GM18858 (cell line): Measurements from ENCODE around the gene IL17B.

Source experiments
- ATAC-seq: cut with Tn5 transposase; IDR thresholded peaks from one replicate; pipeline ENCODE4 v1.9.1; 2021; ENCODE audit not compliant: unreplicated experiment

Gene IL17B

DNA sequence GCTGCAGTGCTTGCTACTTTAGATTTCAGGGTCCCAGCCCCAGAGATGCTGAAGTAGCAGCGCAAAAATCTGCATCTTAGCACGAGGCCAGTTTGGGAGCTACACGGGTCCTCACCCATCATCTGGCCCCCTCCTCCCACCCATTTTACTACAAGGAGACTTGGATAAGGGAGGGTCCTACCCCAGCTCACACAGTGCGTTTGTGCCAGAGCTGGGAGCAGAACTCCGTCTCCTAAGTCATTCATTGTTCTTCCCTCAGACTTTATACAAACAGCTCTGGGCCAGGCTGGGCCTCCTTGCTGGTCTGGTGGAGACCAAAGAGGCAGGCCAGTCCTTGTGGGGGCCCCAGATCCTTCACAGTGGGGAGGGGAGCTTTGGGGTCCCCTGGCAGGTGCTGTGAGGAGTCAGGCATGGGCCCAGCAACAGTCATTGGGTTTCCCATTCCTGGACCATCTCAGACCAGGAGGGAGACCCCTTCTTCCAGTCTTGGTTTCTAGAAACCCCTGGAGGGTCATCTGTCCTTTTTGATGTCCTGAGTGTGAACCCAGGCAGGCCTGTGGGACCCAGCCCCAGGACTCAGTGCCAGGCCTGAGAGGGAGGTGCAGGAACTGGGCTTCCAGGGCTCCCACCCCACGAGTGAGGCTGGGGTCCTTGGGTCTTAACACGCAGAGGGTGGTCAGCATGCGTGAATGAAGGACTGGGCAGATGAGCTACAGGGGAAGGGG is 2.3 kb upstream of the IL17B start:
- no peak for ATAC-seq

DNA sequence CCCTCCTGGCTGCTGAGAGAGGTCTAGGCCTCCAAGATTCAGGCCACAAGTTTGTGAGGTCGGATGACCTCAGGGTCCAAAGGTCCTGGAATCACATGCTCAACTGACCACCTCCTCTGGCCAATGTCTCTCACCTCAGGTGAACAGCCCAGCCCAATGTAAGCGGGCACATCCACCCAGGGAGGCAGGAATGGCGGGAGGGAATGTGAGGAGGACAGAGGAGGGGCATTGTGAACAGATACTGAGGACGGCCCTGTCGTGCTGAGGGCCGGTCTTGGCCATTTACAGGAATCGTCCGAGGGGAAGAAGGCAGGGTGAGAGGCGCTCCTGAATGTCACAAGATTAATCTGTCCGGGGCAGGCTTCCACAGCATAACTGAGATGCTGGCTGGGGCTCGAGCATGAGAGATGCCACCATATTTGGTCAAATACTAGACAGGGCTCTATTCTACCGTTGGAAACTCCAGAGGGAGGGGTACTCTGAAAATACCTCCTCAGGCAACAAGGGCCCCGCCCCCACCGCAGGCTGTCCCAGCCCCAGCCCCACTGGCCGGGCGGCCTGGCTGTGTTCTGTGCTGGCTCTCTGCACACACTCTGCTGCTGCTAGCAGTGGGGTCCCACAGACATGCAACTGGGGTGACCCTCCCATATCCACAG is 1.5 kb upstream of the IL17B start:
- ATAC-seq: no peak

GRCh38 chr5:149379818-149380374 is 804 bp upstream of the IL17B start:
- no peak for ATAC-seq

DNA sequence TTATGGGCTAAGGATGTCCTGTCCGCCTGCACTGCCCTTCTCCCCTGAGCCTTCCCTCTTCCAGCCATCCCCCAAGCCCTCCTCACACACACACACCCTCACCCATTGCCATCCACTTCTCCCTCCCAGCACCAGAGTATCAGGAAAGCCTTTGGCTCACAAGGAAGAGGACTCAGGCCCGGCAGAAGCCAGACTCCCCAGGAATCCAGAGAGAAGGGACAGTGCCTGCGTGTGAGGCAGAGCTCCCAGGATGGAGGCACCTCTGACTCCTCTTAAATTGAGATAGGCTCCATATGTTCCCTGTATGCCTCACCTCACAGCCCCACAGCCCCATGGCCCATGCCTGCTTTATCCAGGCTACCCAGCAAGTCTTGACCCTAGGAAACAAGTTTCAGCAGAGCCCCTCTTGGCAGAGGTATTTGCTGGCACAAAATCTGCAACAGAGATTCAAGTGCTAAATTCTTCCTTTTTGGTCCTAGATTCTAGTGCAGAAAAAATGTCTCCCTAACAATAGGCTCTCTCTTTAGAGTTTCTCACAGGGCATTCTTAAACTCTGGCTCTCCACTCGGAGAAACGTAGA is 761 bp downstream of the IL17B start:
- no peak for ATAC-seq

DNA sequence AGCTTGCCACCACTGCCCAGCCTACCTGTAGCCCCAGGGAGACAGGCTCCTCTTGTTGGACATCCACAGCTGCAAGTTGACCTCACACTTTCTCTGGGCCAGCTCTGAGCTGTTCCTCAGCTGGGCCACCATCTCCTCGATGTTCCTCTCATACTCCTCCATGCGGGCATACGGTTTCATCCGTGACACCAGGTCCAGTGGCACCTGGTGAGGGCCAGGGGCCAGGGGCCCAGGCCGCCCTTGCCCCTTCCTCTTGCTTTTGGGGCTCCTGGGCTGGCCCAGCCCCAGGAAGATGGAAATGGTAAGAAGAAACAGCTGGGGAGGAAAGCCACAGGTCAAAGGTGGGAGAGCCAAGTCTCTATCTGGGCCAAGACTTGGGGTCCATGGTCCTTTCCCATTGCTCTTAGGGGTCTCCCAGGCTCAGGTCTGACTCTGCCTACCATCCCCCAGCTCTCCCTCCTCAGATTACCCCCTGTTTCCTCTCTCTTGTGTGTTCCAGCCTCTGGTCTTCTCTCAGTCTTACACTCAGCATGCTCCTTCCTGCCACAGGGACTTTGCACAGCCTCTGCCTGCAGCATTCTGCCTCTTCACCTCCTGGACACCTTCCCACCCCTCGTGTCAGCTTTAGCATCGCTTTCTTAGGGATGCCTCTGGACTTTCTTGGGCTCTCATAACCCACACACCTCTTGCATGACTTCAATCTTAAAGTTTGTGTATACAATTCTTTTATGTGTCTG is 2.2 kb downstream of the IL17B start:
- ATAC-seq: no peak

- ATAC-seq: no peak
Observed at GRCh38 chr5:149376104-149376503, 3.0 kb downstream of the IL17B start.

- no peak for ATAC-seq
Observed at GRCh38 chr5:149375434-149375833, 3.7 kb downstream of the IL17B start.

GRCh38 chr5:149374801-149375200 is 4.3 kb downstream of the IL17B start:
- ATAC-seq: no peak

- no peak for ATAC-seq
Observed at GRCh38 chr5:149374303-149374702, 4.8 kb downstream of the IL17B start.

- ATAC-seq: no peak
Observed at GRCh38 chr5:149372932-149373331, 6.2 kb downstream of the IL17B start.

- ATAC-seq: no peak
Observed at GRCh38 chr5:149372076-149372795, 6.9 kb downstream of the IL17B start.

GRCh38 chr5:149371296-149371962 is 7.7 kb downstream of the IL17B start:
- ATAC-seq: peak; percentile 42

DNA sequence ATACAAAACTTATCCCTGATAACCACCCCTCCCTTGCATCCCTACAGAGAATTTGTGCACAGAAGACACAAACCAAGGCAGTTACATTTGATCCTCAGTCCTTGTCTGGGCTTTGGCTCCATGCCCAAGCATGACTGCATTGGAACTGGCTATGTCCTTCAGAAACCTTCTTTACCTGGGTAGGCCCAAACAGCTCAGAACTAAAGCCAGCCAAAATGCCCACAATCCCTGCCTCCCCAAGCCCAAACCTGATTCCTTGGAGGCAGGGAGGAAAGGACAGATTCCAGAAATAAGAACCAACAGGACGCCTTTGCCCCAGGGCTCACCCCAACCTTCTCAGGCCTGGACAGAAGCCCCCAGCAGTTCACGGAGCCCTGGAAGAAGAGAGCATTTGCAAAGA is 8.2 kb downstream of the IL17B start:
- ATAC-seq: no peak

DNA sequence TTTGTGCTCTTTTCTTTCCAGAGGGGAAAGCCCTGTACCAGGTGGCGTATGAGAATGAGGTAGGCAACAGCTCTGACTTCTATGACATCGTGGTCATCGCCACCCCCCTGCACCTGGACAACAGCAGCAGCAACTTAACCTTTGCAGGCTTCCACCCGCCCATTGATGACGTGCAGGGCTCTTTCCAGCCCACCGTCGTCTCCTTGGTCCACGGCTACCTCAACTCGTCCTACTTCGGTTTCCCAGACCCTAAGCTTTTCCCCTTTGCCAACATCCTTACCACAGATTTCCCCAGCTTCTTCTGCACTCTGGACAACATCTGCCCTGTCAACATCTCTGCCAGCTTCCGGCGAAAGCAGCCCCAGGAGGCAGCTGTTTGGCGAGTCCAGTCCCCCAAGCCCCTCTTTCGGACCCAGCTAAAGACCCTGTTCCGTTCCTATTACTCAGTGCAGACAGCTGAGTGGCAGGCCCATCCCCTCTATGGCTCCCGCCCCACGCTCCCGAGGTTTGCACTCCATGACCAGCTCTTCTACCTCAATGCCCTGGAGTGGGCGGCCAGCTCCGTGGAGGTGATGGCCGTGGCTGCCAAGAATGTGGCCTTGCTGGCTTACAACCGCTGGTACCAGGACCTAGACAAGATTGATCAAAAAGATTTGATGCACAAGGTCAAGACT is 11.0 kb downstream of the IL17B start:
- ATAC-seq: no peak

DNA sequence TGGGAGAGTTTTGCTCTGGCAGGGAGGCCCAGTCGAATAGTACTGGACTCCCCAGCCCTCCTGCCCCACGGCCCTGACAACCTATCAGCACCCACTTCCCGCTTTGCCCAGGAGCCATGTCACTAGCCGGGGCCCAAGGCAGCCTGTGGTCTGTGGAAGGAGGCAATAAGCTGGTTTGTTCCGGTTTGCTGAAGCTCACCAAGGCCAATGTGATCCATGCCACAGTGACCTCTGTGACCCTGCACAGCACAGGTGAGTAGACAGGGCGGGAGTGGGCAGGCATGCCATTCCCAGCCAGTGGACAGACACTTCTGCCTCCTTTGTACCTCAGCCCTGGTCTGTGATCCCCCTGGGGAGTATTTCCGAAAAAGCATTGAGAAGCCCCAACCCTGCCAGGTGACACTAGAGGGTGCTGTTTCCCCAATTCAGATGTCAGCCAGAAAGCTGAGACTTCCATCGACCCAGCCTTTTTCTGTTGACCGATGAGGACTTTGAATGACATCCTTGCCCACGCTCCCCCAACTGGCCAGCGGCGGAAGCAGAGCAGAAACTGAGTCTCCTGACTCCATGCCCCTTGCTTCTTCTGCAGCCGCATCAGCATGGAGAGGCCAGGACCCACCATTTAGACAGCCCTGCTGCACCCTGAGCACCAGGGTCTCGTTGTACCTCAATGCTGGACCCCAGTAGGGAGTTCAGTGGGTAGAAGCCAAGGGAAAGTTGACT is 11.7 kb downstream of the IL17B start:
- peak; percentile 62 for ATAC-seq

DNA sequence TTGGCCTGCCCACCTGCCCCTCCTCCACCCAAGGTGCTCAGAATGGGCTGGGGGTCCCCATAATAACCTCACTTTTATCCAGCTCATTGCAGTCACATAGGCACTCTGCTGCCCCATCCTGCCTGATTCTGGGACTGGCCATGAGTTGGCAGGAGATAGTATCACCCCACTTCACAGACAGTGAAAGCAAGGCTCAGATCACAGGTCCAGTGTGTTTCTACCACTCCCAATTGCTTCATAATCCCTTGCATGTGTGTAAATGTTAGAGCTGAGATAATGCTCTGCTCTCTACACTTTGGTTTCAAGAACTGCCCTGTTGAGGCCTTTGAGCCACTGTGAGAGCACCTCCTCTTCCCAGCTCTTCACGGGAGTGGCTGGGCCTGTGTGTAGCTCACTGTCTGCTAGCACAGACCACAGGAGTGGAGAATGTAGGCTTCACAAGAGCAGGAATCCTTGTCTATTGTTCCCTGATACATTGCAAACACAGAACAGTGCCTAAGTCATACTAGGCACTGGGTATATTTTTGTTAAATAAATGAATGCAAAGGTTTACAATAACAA is 12.8 kb downstream of the IL17B start:
- ATAC-seq: no peak

GRCh38 chr5:149365418-149365817 is 13.7 kb downstream of the IL17B start:
- ATAC-seq: no peak

DNA sequence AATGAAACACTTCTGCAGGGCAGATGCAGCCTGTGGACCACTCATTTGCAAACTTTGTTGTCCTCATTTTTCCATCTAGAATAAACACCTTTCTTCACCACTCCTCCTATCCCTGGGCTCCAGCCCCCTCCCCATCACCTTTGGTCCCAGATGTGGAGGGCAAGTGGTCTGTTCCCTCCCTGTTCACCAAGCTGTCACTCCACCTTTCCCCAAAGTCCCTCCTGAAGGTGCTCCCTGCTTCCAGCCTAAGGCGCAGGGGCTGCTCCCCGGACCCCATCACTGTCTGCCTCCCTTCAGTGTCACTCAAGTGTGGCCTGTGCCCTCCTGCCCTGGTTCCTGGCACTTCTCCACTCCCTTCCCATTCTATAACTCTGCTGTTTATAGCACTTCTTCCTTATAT is 14.4 kb downstream of the IL17B start:
- ATAC-seq: no peak

GRCh38 chr5:149363936-149364335 is 15.2 kb downstream of the IL17B start:
- no peak for ATAC-seq
